SK-N-SH (cell line): ENCODE data around the gene SSR4. TPM values are rescaled to one million over a fixed set of nuclear protein-coding genes. Genes with fewer than 3 reads are reported as not detected.

ENCODE experiments used
- CTCF ChIA-PET: fragments of 300-600, 350-600 bp; formaldehyde crosslinking; extraction: SDS; loops from one replicate; lab custom pipeline; 2021; lab: Yijun Ruan, JAX
- POLR2A ChIA-PET: fragments of 350-600 bp; sonication (Branson Sonifier 250); formaldehyde crosslinking; extraction: SDS; loops from one replicate; lab custom pipeline; 2020; ENCODE audit warnings: antibody characterized with exemption, inconsistent platforms; lab: Yijun Ruan, JAX
- DNase-seq: peaks from one replicate; pipeline ENCODE4 v3.0.0; 2012
- H2AFZ ChIP-seq: fragments of 200-600 bp; sonication (generic); 2 replicates; pipeline ENCODE4 v1.8.1; 2016; ENCODE audit warnings: antibody characterized with exemption, mild to moderate bottlenecking, low read depth
- H3F3A ChIP-seq: fragments of 200-600 bp; sonication (generic); replicated peaks from 2 replicates; pipeline ENCODE3; 2016; ENCODE audit warnings: antibody characterized with exemption, mild to moderate bottlenecking; ENCODE audit not compliant: insufficient read depth
- H3K27ac ChIP-seq, 2 experiments: fragments of 200-500 bp in 1 of 2; fragments of 200-600 bp in 1 of 2; sonication (Bioruptor generic) in 1 of 2; sonication (generic), shearing (Covaris generic) in 1 of 2; 2 replicates each; pipeline versions ENCODE4 v1.5.1 to v1.6.1; 2014 to 2016; ENCODE audit warnings: low read depth in 2 of 2, inconsistent platforms in 1 of 2, low read length in 1 of 2, mild to moderate bottlenecking in 1 of 2, mixed read lengths in 1 of 2
- H3K27me3 ChIP-seq: fragments of 200-600 bp; sonication (generic), shearing (Covaris generic); 2 replicates; pipeline ENCODE4 v1.6.1; 2016; ENCODE audit warnings: mixed run types; ENCODE audit not compliant: insufficient read depth
- H3K36me3 ChIP-seq, 2 experiments: fragments of 200-500 bp in 1 of 2; fragments of 200-600 bp in 1 of 2; sonication (Bioruptor generic) in 1 of 2; sonication (generic) in 1 of 2; replicated peaks in 1 of 2; 2 replicates each; pipeline versions ENCODE3 to v1.5.1; 2014 to 2016; ENCODE audit warnings: low read length in 1 of 2, mild to moderate bottlenecking in 1 of 2; ENCODE audit not compliant: insufficient read depth in 2 of 2, control insufficient read depth in 1 of 2
- H3K4me1 ChIP-seq, 2 experiments: fragments of 200-500 bp in 1 of 2; fragments of 200-600 bp in 1 of 2; sonication (Bioruptor generic) in 1 of 2; sonication (generic), shearing (Covaris generic) in 1 of 2; 2 replicates each; pipeline versions ENCODE4 v1.5.1 to v1.6.1; 2014 to 2016; ENCODE audit warnings: low read depth in 1 of 2, low read length in 1 of 2, mixed run types in 1 of 2; ENCODE audit not compliant: insufficient read depth in 2 of 2, control insufficient read depth in 1 of 2
- H3K4me2 ChIP-seq: fragments of 200-600 bp; sonication (generic), shearing (Covaris generic); 2 replicates; pipeline ENCODE4 v1.6.1; 2017; ENCODE audit warnings: mixed run types
- H3K4me3 ChIP-seq, 2 experiments: fragments of 200-500 bp in 1 of 2; fragments of 200-600 bp in 1 of 2; sonication (Bioruptor generic) in 1 of 2; sonication (generic), shearing (Covaris generic) in 1 of 2; 2 replicates each; pipeline versions ENCODE4 v1.5.1 to v1.8.1; 2014 to 2016; ENCODE audit warnings: low read depth in 2 of 2, inconsistent platforms in 1 of 2, low read length in 1 of 2, mild to moderate bottlenecking in 1 of 2, mixed read lengths in 1 of 2, moderate library complexity in 1 of 2
- H3K79me2 ChIP-seq: fragments of 200-600 bp; sonication (generic); 2 replicates; pipeline ENCODE4 v1.8.1; 2017; ENCODE audit warnings: mild to moderate bottlenecking; ENCODE audit not compliant: insufficient read depth
- H3K9ac ChIP-seq: fragments of 200-600 bp; sonication (generic); 2 replicates; pipeline ENCODE4 v1.6.1; 2017; ENCODE audit warnings: mixed run types
- H3K9me2 ChIP-seq: fragments of 200-600 bp; sonication (generic); 2 replicates; pipeline ENCODE4 v1.6.1; 2017; ENCODE audit warnings: mixed run types
- H3K9me3 ChIP-seq: fragments of 200-600 bp; sonication (generic); 2 replicates; pipeline ENCODE4 v1.6.1; 2017; ENCODE audit warnings: mixed run types, mild to moderate bottlenecking, moderate library complexity
- H4K20me1 ChIP-seq: fragments of 200-600 bp; sonication (generic); 2 replicates; pipeline ENCODE4 v1.6.1; 2017; ENCODE audit warnings: mild to moderate bottlenecking, mixed run types; ENCODE audit not compliant: insufficient read depth
- CHD2 ChIP-seq: fragments of 150-350 bp; IDR thresholded peaks from 2 replicates; pipeline ENCODE4 v1.6.1; 2018; ENCODE audit warnings: low read length; ENCODE audit not compliant: partially characterized antibody
- ELF1 ChIP-seq: IDR thresholded peaks from 2 replicates; pipeline ENCODE4 v1.4.0; 2012
- EP300 ChIP-seq, 2 experiments: IDR thresholded peaks; 2 replicates each; pipeline versions ENCODE4 v1.4.0 to v1.6.1; 2012; ENCODE audit warnings: borderline replicate concordance in 1 of 2, low read depth in 1 of 2, low read length in 1 of 2
- EZH2phosphoT487 ChIP-seq: fragments of 200-600 bp; sonication (generic); IDR thresholded peaks from 2 replicates; pipeline ENCODE4 v1.6.1; 2017; ENCODE audit warnings: low read depth, mixed run types, mild to moderate bottlenecking, antibody characterized with exemption, moderate library complexity, borderline replicate concordance
- FOSL2 ChIP-seq: IDR thresholded peaks from 2 replicates; pipeline ENCODE4 v1.4.0; 2012; ENCODE audit warnings: low read depth, mild to moderate bottlenecking, moderate library complexity, borderline replicate concordance
- FOXJ3 ChIP-seq: sonication (generic); formaldehyde crosslinking; IDR thresholded peaks from 2 replicates; pipeline ENCODE4 v1.5.1; 2020; ENCODE audit warnings: mild to moderate bottlenecking, missing genetic modification reagents
- FOXM1 ChIP-seq: IDR thresholded peaks from 2 replicates; pipeline ENCODE4 v1.4.0; 2012; ENCODE audit warnings: low read depth, mild to moderate bottlenecking
- POLR2AphosphoS5 ChIP-seq: IDR thresholded peaks from 2 replicates; pipeline ENCODE4 v1.6.1; 2012; ENCODE audit warnings: low read depth, low read length
- RCOR1 ChIP-seq: fragments of 150-350 bp; IDR thresholded peaks from 2 replicates; pipeline ENCODE4 v1.6.1; 2017; ENCODE audit warnings: antibody characterized with exemption, low read length
- REST ChIP-seq: IDR thresholded peaks from 2 replicates; pipeline ENCODE4 v1.6.1; 2012; ENCODE audit warnings: mild to moderate bottlenecking, low read depth, low read length, moderate library complexity
- RFX5 ChIP-seq: IDR thresholded peaks from 2 replicates; pipeline ENCODE4 v1.6.1; 2012; ENCODE audit warnings: mild to moderate bottlenecking, improper control_type of control experiment, low read length
- RXRA ChIP-seq: IDR thresholded peaks from 2 replicates; pipeline ENCODE4 v1.4.0; 2012; ENCODE audit warnings: low read depth, mild to moderate bottlenecking, borderline replicate concordance
- SIN3A ChIP-seq: IDR thresholded peaks from 2 replicates; pipeline ENCODE4 v1.6.1; 2012; ENCODE audit warnings: low read depth, mild to moderate bottlenecking, low read length, moderate library complexity, borderline replicate concordance
- SMC3 ChIP-seq: IDR thresholded peaks from 2 replicates; pipeline ENCODE4 v1.6.1; 2012; ENCODE audit warnings: low read depth, low read length, improper control_type of control experiment
- TEAD4 ChIP-seq: IDR thresholded peaks from 2 replicates; pipeline ENCODE4 v1.4.0; 2012; ENCODE audit warnings: mild to moderate bottlenecking, borderline replicate concordance; ENCODE audit not compliant: insufficient read depth
- USF2 ChIP-seq: fragments of 150-350 bp; IDR thresholded peaks from 2 replicates; pipeline ENCODE4 v1.6.1; 2017; ENCODE audit warnings: antibody characterized with exemption, low read length, low read depth, borderline replicate concordance
- WGBS: methylation state at CpG from one replicate; pipeline ENCODE4 v1.1.6; 2017; ENCODE audit warnings: low lambda C conversion rate; 5-methylcytosine and 5-hydroxymethylcytosine counted together
- polyA plus RNA-seq, 3 experiments: library from polyadenylated mRNA; depleted of rRNA; stranded (reverse); fragments of >200 nt; gene quantifications; 2 replicates each; pipeline ENCODE4 v1.2.3, GENCODE V29; 2012

SSR4 gene
- polyA plus RNA-seq, 1 of the 3 experiments (the other 2 are of a cell fraction), result 367 TPM

- H3K4me1 ChIP-seq, result no peaks in the 10 kb centered on the region; a peak in 1 of 4 replicates
- ChIA-PET POLR2A (no interaction called here), CTCF (no interaction called here)
Observed at GRCh38 chrX:153806999-153807575, 12.6 kb downstream of the SSR4 start.

GRCh38 chrX:153807976-153808375 lies 13.5 kb downstream of the SSR4 start:
- Histone ChIP-seq H3K9me3 (no peaks in the 10 kb centered on the region), H3K27me3 (peaks cover 18% of the 10 kb centered on the region), H4K20me1 (no peaks in the 10 kb centered on the region), H3K9ac (no peak overlapping the region), H3K27ac (no peak overlapping the region), H2AFZ (no peak overlapping the region), H3K4me2 (no peak overlapping the region), H3K9me2 (no peaks in the 10 kb centered on the region), H3K36me3 (no peaks in the 10 kb centered on the region), H3K4me1 (no peaks in the 10 kb centered on the region; a peak in 1 of 4 replicates), H3K4me3 (no peak overlapping the region), H3K79me2 (no peaks in the 10 kb centered on the region), H3F3A (no peaks in the 10 kb centered on the region)
- TF ChIP-seq CHD2 (no peak), REST (no peak), SMC3 (no peak), SIN3A (no peak), FOSL2 (no peak), USF2 (no peak), EP300 (IDR thresholded peaks at IDR 0.05; ENCODE audit: borderline replicate concordance in 1 of 2, low read depth in 1 of 2, low read length in 1 of 2) (no peak), EZH2phosphoT487 (no peak), RXRA (no peak), FOXJ3 (no peak), POLR2AphosphoS5 (no peak), TEAD4 (no peak)
- POLR2A ChIA-PET, result no interaction called here
- WGBS, result 79% methylated on average over 9 of the region's 19 CpGs
- DNase-seq, result no peak
- CTCF ChIA-PET, result interaction anchor here (1.2 kb wide), 2 partner anchors 14 to 44 kb away, joined by 4 to 6 read pairs; partner anchors contain the start of gene PLXNB3

More at GRCh38 chrX:153806999-153807575, 12.6 kb downstream of the SSR4 start:
- 47% methylated on average over 9 of the region's 28 CpGs for WGBS
- TF ChIP-seq FOXM1 (no peak), EP300 (IDR thresholded peaks at IDR 0.05; ENCODE audit: borderline replicate concordance in 1 of 2, low read depth in 1 of 2, low read length in 1 of 2) (no peak), USF2 (no peak), ELF1 (no peak), EZH2phosphoT487 (no peak), RCOR1 (no peak), RFX5 (no peak)
- H3K27me3 ChIP-seq, result peaks cover 13% of the 10 kb centered on the region
- no peak overlapping the region for H3K27ac ChIP-seq
- no peaks in the 10 kb centered on the region for H3K36me3 ChIP-seq
- H4K20me1 ChIP-seq, result no peaks in the 10 kb centered on the region
- H3K79me2 ChIP-seq, result no peaks in the 10 kb centered on the region
- H3K4me3 ChIP-seq, result no peak overlapping the region
- no peak for DNase-seq
- no peaks in the 10 kb centered on the region for H3F3A ChIP-seq
- H2AFZ ChIP-seq, result no peak overlapping the region
- H3K9me3 ChIP-seq, result no peaks in the 10 kb centered on the region
- H3K9ac ChIP-seq, result no peak overlapping the region
- H3K4me2 ChIP-seq, result no peak overlapping the region
- H3K9me2 ChIP-seq, result no peaks in the 10 kb centered on the region
